HT-29 (cell line): ENCODE results near the gene CGGBP1. TPM values are rescaled to one million over a fixed set of nuclear protein-coding genes. Genes with fewer than 3 reads are reported as not detected.

Experiments
- DNase-seq: peaks from one replicate; pipeline ENCODE4 v3.0.0-alpha.2; 2015; ENCODE audit warnings: low spot score
- total RNA-seq: library from RNA; depleted of rRNA; stranded (reverse); fragments of >200 nt; shearing (Covaris generic); gene quantifications from 2 replicates; pipeline ENCODE4 v1.2.3, GENCODE V29; 2014; rRNA removed

The CGGBP1 gene, protein sequence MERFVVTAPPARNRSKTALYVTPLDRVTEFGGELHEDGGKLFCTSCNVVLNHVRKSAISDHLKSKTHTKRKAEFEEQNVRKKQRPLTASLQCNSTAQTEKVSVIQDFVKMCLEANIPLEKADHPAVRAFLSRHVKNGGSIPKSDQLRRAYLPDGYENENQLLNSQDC
- total RNA-seq = 3.3 and 3.6 TPM in 2 replicates

DNA sequence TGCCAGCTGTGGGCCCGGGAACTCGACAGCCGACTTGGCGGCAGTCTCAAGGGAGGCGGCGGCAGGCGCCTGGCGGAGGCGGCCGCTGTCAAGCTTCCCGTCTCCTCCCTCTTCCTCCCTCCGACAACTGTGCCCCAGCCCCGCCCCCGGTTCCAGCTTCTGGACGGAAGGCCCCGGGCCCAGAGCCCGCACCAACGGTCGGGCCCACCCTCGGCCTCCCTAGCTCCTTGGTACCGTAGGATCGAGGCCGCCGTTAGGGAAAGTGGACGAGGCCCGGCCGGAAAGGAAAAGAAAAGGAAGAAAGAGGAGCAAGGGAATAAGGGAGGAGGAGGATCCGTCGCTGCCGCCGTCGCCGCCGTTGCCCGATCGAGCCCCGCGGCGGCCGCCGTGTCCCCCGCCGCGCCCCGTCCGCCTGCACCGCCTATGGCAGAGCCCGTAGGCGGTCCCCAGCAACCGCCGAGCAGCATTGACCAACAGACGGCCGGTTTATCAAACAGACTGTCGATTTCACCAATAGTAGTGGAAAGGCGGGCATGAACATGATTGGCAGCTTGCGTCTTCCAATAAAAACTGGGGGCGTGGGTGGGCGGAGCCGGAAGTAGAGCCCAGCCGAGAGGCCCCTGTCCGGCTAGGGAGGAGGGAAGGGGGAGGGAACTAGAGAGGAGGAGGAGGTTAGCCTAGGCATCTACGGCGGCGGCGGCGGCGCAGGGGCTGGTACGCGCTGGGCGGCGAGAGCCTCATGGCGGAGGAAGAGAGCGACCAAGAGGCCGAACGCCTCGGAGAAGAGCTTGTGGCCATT lies at the start of gene CGGBP1, which contains the start of gene ZNF654:
Gene CGGBP1, minus strand, starts transcription at position 425 of the 799 bp plus-strand sequence. CDS start 3,029 bp downstream, outside the sequence.
Gene ZNF654, plus strand, starts transcription at position 675 of the 799 bp plus-strand sequence. Its CDS starts 65 bp downstream, at position 740.
- peak; percentile 79 for DNase-seq

DNA sequence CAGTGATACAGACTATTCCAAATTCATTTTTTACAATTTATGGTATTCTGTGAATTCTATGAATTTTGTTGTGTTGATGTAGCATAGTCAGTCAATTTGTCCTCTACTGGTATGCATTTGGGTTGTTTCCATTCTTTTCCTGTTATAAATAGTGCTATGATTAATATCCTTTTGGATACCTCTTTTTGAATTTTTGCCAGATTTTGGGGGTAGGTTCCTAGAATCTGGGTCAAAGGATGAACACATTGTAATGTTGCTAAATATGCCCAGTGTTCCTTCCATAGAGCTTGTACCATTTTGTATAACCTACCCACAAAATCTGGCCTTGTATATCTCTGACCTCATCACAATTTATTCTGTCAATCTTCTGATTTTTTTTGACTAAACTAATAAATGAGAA lies 46.5 kb upstream of the CGGBP1 start:
- no peak for DNase-seq

DNA sequence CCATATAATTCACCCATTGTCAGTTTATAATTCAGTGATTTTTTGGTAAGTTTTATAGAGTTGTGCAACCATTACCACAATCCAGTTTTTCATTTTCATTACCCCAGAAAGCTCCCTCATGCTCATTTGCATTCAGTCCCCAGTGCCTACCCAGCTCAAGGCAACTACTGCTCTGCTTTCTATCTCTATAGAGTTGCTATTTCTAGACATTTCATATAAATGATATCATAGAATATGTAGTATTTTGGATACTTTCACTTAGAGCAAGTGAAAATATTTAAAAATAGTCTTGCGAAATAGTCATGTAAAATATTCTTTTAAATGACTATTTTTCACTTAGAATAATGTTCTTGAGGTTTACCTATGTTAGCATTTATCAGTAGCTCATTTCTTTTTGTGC lies 42.3 kb upstream of the CGGBP1 start:
- DNase-seq = no peak

DNA sequence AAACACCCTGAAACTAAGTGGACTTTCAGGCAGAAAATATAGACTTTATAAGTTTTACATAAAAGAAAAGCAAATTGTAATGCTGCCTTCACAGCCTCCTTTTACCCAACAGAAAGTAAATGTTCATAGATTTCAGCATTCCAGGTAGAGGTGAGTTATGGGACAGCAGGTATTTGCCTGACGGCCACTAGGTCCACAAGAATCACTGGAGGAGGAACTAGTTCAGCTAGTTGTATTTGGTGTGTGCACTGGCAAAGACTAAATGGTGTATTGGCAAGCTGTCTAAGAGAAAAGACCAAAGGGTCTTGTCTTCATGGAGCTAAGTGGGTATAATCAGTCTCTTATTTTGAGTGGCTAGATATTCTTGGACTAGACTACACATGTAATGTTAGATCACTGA lies 34.5 kb upstream of the CGGBP1 start:
- DNase-seq = no peak

DNA sequence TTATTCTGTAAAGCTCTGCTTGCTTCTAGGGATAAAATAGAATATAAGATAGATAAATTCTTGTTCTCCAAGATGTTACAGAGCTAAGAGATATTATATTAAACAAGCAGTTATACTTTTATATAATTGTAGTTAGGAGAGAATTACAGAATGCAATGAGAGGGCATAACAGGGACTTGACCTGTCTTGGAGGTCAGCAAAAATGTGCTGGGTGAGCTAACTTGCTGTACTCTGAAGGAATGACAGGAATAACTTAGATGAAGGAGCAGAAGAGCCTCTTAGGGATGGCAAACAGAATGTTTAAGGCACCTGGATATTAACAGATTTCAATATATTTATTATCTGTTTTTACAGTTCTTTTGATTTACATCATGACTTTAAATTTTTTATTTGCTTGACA lies 33.5 kb upstream of the CGGBP1 start:
- no peak for DNase-seq

DNA sequence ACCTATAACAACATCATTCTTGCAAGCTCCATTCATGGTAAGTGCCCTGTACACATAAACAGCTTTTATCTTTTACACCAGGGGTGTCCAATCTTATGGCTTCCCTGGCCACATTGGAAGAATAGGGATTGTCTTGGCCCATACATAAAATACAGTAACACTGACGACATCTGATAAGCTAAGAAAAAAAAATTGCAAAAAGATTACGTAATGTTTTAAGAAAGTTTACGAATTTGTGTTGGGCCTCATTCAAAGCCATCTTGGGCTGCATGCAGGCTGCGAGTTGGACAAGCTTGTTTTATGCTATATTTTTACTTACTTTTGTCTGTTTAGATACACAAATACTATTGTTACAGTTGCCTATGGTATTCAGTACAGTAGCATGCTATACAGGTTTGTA lies 31.9 kb upstream of the CGGBP1 start:
- DNase-seq = no peak

DNA sequence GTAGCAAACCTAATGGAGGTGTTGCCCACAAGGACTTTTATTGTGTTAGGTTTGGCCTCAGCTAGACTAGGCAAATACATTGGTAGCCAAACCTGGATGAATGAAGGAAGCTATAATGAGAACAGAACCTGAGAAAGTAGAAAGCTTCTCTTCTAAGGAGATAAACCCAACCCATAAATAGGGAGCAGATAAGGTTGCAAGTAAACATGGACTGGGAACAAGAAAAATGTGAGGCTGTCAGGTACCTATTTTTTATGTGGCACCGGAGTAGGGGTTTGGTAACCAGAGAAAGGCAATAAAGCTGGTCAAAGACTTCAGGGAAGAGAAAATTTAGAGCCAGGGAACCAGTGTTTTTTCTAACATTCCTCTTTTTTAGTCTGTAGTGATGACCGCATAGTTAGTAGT lies 25.3 kb upstream of the CGGBP1 start:
- no peak for DNase-seq

DNA sequence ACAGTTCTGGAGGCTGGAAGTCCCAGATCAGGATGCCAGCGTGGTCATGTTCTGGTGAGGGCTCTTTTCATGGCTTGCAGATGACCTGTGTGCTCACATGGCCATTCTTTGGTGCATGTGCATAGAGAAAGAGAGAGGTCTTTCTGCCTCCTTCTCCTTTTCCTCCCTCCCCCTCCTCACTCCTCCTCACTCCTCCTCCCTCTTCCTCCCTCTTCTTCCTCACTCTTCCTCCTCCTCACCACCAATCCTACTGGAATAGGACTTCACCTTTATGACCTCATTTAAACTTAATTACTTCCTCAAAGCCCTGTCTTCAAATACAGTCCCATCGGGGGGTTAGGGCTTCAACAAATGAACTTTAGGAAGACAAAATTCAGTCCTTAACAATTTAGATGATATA lies 24.0 kb upstream of the CGGBP1 start:
- DNase-seq = no peak

DNA sequence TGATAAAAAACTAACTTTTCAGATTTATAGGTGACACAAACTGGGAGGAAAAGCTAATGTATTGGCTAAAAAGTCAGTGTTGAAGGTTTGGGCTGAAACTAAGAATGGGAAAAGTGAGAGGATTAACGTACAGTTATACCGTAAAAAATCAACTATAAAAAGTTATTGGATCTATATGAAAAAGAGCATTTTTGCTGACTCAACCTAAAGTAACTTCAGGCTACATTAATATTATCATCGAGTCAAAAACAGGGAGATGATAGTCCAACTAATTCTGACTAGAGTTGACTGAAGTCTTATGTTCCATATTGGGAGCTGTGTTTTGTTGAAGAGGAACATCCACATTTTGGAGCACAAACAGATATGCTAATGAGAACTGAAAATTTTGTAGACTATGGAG lies 20.1 kb upstream of the CGGBP1 start:
- DNase-seq = no peak

DNA sequence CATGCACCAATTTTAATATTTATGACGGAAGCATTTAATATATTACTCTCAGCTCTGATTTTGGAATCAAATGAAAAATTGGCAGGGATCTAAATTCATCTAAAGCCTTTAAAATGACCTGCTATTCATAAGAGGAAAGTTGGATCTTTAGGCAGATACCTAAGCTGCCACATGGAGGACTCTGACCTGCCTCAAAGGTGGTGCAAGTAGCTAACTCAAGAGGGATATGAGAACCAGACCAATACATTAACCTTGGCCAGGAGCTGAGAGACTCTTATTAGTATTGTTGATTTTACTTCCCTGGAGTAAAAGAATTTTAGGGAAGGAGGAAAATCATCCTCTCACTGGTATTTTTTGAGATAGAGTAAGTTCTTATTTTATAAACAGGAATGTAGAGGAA lies 17.9 kb upstream of the CGGBP1 start:
- no peak for DNase-seq

DNA sequence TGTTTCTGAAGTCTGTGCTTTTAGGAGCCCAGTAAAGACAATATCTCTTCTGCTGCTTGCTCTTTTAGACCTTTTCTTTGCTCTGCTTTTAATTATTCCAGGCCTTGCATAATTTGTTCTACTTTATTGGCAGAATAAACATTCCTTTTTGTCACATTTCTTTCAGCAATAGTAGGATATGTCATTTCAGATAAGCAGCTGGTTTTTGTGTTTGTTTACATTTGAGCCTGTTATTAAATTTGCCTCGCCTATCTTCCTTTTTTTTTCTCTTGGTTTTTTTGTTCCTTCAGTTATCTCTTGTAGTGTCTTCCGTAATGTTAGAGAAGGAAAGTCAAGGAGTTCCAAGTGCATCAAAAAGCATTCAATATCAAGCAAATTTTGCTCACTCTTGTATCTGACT lies 16.7 kb upstream of the CGGBP1 start:
- no peak for DNase-seq

DNA sequence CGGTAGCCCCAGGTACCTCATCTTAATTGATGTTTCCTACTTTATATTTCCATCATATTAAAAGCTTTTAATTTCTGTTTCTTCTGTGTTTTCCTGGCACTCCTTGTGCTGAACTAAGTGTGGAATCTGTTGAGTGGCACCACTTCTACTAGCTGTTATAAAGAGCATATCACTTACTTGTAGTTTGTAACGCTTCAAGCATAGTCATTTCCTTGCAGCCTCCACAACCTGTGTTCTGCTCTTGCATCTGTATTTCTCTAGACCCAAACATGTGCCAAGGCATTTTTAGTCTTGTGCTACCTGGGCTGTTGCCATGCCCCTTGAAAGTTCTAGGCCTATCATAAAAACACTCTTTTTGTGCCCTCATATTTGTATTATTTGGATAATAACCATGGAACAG lies 16.3 kb upstream of the CGGBP1 start:
- no peak for DNase-seq

DNA sequence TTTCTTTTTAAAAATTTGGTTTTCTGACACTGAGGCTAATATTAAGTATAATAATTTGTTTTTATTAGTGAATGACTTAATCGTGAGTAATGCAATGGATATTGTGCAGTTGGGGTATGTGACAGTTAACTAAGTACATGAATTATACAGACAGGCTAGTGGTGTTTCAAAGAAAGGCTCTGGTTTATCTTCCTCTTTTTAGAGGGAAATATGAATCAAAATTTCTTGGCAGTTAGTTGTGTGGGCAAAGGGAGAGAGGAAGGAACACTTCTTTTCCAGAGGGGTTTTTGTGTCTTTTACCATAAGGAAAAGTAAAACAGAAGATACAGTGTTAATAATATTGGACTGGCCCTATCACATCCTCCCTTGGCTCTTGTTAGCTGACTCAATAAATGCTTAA lies 2.9 kb upstream of the CGGBP1 start:
- DNase-seq = no peak

DNA sequence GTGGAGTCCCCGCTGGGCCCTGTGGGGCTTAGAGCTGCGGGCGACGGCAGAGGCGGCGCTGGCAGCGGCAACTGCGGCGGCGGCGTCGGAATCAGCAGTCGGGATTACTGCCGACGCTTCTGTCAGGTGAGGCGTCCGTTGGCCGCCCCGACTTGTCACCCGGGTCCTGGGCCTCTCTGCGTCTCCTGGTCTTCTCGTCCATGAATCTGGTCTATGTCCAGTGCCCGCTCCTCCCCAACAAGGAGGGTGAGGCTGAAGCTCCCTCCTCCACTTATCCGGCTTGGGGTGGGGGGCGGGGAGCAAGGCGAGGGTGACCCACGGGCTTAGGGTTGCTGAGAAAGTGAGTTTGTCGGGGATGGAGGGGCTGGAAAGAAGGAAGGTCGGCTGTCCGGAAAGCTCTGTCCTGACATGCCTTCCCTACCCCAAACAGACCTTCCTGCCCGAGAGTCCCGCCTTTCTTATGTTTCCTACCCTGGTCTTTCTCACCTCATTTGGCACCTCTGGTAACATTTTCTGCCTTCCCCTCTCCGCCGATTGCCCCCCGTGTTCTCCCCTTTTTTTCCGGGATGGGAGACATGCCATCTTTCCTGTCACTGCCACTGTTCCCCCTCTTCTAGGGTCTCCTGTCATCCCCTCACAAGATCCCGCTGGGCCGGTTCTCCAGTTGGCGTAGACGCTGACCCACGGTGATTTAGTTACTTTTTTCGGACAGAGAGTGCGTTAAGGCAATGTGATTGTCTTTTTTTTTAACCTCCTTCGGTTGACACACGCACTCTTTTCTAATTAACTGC lies 770 bp upstream of the CGGBP1 start:
- DNase-seq = no peak

DNA sequence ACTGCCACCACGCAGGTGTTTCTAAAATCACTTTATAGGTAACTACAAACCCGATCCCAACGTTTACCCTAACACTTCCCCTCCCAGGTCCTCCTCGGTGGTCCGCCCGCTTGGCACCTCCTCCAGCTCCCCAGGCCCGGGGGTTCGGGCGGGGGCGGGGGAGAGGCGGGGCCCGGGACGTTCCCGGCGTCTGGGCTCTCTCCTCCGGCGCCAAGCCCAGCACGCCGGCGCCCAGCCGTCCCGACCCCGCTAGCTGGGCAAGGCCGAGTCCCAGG lies 562 bp downstream of the CGGBP1 start:
- DNase-seq = no peak

DNA sequence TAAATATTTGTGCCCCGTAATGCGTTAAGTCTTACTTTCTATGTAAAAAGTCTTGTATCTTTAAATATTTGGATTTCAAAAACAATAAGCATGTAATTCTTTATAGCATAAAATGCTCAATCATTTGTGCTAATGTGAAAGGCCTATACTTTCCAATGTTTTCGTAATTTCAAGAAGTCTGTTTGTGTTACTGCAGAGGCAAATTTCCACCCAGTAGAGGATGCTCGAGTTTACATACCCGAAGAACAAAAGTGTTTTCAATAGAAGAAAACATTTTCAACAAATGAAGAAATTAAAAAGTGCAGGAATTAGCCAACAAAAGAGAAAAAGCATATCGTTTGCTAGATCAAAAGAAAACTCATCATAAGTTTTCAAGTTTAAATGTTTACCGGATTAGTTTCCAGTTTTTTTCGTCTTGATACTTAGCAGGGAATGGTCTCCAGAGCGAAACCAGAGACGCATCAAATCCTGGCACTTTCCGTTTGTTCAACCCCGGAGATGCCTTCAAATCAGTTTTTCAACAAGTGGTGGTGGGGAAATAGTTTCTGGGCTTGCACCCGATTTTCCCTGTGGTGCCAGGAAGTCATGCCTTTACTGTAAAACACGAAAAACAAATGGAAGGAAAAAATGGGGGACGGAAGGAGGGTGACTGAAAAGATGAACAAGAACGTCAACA lies 1.0 kb downstream of the CGGBP1 start:
- peak; percentile 5 for DNase-seq

DNA sequence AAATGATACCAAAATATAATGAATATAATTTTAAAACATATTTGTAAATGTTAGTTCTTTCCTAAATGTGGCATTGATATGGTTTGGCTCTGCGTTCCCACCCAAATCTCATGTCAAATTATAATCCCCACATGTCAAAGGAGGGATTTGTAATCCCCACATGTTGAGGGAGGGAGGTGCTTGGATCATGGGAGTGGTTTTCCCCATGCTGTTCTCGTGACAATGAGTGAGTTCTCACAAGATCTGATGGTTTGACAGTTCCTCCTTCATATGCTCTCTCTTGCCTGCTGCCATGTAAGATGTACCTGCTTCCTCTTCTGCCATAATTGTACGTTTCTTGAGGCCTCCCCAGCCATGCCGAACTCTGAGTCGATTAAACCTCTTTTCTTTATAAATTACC lies 12.0 kb downstream of the CGGBP1 start:
- DNase-seq = no peak

DNA sequence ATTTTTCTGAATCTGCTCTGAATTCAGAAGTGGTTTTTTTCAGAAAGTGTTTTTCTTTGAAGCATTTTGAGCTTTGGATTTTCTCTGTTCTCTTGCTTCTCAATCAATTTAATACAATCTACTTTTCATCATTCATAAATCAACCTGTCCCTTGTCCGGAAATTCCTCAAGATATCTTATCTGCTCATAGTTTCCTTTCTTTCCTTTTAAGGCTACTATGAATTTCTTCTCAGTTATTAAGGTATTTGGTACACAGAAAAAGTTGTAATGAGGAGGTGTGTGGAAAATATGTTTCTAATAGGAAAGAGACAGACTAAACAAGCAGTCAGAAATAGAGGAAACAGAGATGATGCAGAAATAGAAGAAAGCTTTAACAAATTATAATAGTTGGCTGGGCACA lies 14.4 kb downstream of the CGGBP1 start:
- no peak for DNase-seq

DNA sequence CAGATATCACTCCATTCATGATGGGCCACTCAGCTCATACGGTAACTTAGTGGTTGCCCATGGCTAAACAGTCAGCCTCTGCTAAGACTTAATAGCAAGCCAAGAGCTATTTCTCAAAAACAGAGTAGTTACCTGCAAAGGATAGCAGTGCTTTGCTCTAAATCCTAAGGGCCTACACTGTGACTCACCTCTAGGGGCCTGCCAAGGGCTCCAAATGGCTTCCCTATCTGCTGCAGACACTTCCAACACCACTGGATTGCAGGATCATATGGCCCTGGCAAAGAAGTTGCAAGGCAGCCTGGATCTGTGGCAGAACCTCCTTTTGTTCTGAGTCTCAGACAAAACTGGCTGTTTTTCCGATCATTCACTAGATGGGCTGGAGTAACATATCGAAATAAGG lies 17.8 kb downstream of the CGGBP1 start:
- DNase-seq = no peak

DNA sequence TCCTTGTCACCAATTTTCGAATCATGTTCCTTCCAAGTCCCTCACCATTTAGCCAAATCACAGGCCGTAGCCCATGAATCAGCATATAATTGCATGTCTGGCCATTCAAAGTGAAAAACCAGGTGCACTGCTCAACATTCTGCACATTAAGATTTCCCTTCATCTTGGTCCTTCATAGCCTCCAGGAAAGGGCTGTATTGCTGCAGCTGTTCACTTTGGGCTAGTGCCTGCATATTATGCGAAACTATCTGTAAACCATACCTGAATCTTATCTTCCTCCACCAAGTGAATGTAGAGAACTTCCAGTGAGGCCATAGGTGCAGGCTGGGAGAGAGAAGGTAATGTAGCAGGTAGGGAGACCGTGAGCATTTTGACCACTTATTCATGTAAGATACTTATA lies 18.3 kb downstream of the CGGBP1 start:
- no peak for DNase-seq

DNA sequence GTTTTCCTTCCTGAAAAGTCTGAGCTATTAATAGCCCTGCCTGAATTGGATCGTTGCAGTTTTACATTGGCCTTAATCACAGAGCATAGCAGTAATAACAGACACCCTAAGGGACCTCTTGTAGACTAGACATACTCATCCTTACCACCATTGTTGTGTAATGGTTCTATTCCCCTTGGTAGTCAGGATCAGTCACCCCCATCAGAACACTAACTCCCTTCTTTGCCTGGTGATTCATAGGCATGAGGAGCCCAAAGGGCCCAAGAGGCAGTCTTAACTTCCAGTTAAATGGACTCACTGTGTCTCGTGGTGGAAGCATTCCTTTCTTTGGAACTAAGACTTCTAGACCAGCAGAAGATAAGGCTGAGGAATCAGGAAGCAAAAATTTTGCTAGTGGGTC lies 20.2 kb downstream of the CGGBP1 start:
- no peak for DNase-seq

DNA sequence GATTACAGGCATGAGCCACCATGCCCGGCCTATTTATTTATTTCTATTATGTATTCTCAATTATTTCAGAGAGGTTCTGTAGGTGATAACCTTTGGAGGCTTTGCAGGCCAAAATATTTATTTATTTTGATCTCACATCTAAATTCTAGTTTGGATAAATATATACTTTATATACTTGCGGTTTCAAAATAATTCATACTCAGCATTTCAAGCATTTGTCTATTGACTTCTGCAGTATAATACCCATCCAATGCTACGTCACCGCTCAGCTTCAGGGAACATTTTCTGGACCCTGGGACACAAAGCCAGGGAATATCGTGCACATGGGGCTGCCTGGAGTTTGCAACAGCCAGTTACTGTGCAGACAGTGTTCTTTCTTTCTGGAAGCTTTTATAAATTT lies 22.6 kb downstream of the CGGBP1 start:
- DNase-seq = no peak
